ENCODE results near the gene RAB26. TPM values are rescaled to one million over a fixed set of nuclear protein-coding genes. Genes with fewer than 3 reads are reported as not detected.

The RAB26 gene
- total RNA-seq, 1 donor from 2014 or later = 0.43 TPM

GRCh38 chr16:2171601-2172178 is 23.3 kb downstream of the RAB26 start:
- ATAC-seq (ENCODE audit: poor library complexity) = no peak
- no peak for DNase-seq
- intact Hi-C loops (cut with DNase I) = no loop called here

- intact Hi-C loops (cut with DNase I) = no loop called here
- ATAC-seq (ENCODE audit: poor library complexity) (no peak), DNase-seq (no peak)
These were observed 24.4 kb downstream of the RAB26 start for GRCh38 chr16:2172688-2173335.

GRCh38 chr16:2173366-2173765 is 24.9 kb downstream of the RAB26 start:
- ATAC-seq (ENCODE audit: poor library complexity) (no peak), DNase-seq (no peak)
- intact Hi-C loops (cut with DNase I) = no loop called here

GRCh38 chr16:2173916-2174315 is 25.5 kb downstream of the RAB26 start:
- ATAC-seq (ENCODE audit: poor library complexity) = no peak
- intact Hi-C loops (cut with DNase I) = no loop called here
- DNase-seq = no peak

GRCh38 chr16:2174396-2175131 is 26.1 kb downstream of the RAB26 start:
- intact Hi-C loops (cut with DNase I) = no loop called here
- no peak for ATAC-seq (ENCODE audit: poor library complexity)
- no peak for DNase-seq

- intact Hi-C loops (cut with DNase I) = no loop called here
These were observed 27.0 kb downstream of the RAB26 start for GRCh38 chr16:2175454-2175853.

GRCh38 chr16:2176047-2176446 is 27.6 kb downstream of the RAB26 start:
- intact Hi-C loops (cut with DNase I) = no loop called here
- ATAC-seq (ENCODE audit: poor library complexity) = no peak
- DNase-seq = no peak

More at GRCh38 chr16:2175454-2175853, 27.0 kb downstream of the RAB26 start:
- DNase-seq = no peak
- no peak for ATAC-seq (ENCODE audit: poor library complexity)

- ATAC-seq (ENCODE audit: poor library complexity) (no peak), DNase-seq (no peak)
- intact Hi-C loops (cut with DNase I) = no loop called here
These were observed 28.7 kb downstream of the RAB26 start for GRCh38 chr16:2177101-2177500.

- DNase-seq (no peak), ATAC-seq (ENCODE audit: poor library complexity) (no peak)
- intact Hi-C loops (cut with DNase I) = no loop called here
These were observed 29.1 kb downstream of the RAB26 start for GRCh38 chr16:2177561-2177960.

- intact Hi-C loops (cut with DNase I) = no loop called here
- DNase-seq (no peak), ATAC-seq (ENCODE audit: poor library complexity) (no peak)
These were observed 30.1 kb downstream of the RAB26 start for GRCh38 chr16:2178321-2179106.

- intact Hi-C loops (cut with DNase I) = no loop called here
- ATAC-seq (ENCODE audit: poor library complexity) = no peak
- DNase-seq = no peak
These were observed 30.7 kb downstream of the RAB26 start for GRCh38 chr16:2179107-2179501.

- intact Hi-C loops (cut with DNase I) = no loop called here
- DNase-seq (no peak), ATAC-seq (ENCODE audit: poor library complexity) (no peak)
These were observed 31.2 kb downstream of the RAB26 start for GRCh38 chr16:2179576-2179975.

- ATAC-seq (ENCODE audit: poor library complexity) (no peak), DNase-seq (no peak)
- intact Hi-C loops (cut with DNase I) = loop anchor here (10.0 kb wide), 1 partner anchor 64 kb away; no protein-coding TSS in a partner anchor
These were observed 32.0 kb downstream of the RAB26 start for GRCh38 chr16:2180461-2180860.

- intact Hi-C loops (cut with DNase I) = loop anchor here (10.0 kb wide), 1 partner anchor 64 kb away; no protein-coding TSS in a partner anchor
- DNase-seq (no peak), ATAC-seq (ENCODE audit: poor library complexity) (no peak)
These were observed 32.8 kb downstream of the RAB26 start for GRCh38 chr16:2180962-2181923.

- intact Hi-C loops (cut with DNase I) = loop anchor here (10.0 kb wide), 1 partner anchor 63 kb away; no protein-coding TSS in a partner anchor
- DNase-seq (no peak), ATAC-seq (ENCODE audit: poor library complexity) (no peak)
These were observed 33.5 kb downstream of the RAB26 start for GRCh38 chr16:2181952-2182351.

GRCh38 chr16:2183671-2184070 is 35.2 kb downstream of the RAB26 start:
- intact Hi-C loops (cut with DNase I) = loop anchor here (10.0 kb wide), 1 partner anchor 61 kb away; no protein-coding TSS in a partner anchor
- no peak for ATAC-seq (ENCODE audit: poor library complexity)
- DNase-seq = no peak

GRCh38 chr16:2184346-2184745 is 35.9 kb downstream of the RAB26 start:
- no peak for ATAC-seq (ENCODE audit: poor library complexity)
- intact Hi-C loops (cut with DNase I) = loop anchor here (10.0 kb wide), 1 partner anchor 60 kb away; no protein-coding TSS in a partner anchor
- DNase-seq = no peak

- intact Hi-C loops (cut with DNase I) = loop anchor here (10.0 kb wide), 1 partner anchor 60 kb away; no protein-coding TSS in a partner anchor
- DNase-seq (no peak), ATAC-seq (ENCODE audit: poor library complexity) (no peak)
These were observed 36.5 kb downstream of the RAB26 start for GRCh38 chr16:2184962-2185361.
